Right kidney (tissue), 1 donor: ENCODE data around the gene LRRC15.

Experiments
- DNase-seq: peaks from one replicate; pipeline ENCODE4 v3.0.0-alpha.2; 2016

Gene LRRC15

DNA sequence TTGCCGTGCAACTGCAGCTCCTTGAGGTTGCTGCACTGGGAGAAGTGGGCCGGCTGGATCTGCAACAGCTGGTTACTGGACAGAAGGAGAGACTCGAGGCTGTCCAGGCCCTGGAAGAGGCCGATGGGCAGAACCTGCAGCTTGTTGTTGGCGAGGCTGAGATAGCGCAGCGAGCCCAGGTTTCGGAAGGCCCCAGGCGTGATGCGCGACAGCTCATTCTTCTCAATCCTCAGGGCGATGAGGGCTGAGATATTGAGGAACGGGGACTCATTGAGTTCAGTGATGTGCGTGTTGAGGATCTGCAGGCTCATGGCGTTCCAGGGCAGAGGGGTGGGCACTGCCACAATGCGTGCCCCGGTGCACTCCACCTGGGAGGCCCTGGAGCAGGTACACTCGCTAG, 9.0 kb downstream of the LRRC15 start:
- no peak for DNase-seq

GRCh38 chr3:194357681-194358080, 11.9 kb downstream of the LRRC15 start:
- no peak for DNase-seq

- no peak for DNase-seq
Observed at GRCh38 chr3:194355379-194355778, 14.2 kb downstream of the LRRC15 start.

DNA sequence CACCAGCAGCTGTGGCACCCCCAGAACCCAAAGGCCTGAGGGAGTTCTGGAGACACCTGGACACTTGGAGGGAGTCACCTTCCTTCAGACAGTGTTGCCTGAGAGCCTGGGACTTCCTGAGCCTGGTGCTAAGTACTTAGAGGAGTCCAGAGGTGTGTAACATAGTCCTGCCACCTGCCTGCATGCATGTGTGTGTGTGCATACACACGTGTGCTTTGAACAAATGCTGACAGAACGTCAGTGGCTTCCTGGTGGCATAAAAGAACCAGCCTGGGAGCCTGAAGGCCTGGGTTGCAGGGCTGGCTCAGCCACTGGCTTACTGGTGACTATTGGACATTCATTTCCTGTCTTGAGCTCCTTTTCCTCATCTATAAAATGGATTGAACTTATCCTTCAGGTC, 15.2 kb downstream of the LRRC15 start:
- no peak for DNase-seq

DNA sequence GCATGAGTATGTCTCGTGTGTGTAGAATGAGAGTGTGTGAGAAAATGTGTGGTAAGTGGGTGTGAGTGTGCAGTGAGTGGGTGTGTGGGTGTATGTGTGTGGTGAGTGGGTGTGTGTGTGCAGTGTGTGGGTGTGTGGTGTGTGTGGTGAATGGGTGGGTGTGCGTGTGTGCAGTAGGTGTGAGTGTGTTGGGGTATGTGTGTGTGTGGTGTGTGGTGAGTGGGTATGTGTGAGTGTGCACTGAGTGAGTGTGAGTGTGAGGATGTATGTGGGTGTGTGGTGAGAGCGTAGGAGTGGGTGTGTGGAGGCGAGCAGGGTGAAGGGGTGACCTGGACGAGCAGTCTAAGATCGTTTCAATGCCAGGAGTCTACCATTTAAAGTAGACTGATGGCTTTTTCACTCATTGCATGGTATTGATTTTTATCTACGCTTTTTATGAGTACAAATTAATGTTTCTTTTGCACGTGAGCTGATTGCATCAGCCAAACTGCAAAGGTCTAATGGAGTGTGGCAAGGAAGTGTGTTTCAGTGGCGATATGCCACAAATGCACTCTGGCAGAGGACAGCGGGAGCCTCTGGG, 16.8 kb downstream of the LRRC15 start:
- no peak for DNase-seq

GRCh38 chr3:194351952-194352536, 17.5 kb downstream of the LRRC15 start:
- no peak for DNase-seq

DNA sequence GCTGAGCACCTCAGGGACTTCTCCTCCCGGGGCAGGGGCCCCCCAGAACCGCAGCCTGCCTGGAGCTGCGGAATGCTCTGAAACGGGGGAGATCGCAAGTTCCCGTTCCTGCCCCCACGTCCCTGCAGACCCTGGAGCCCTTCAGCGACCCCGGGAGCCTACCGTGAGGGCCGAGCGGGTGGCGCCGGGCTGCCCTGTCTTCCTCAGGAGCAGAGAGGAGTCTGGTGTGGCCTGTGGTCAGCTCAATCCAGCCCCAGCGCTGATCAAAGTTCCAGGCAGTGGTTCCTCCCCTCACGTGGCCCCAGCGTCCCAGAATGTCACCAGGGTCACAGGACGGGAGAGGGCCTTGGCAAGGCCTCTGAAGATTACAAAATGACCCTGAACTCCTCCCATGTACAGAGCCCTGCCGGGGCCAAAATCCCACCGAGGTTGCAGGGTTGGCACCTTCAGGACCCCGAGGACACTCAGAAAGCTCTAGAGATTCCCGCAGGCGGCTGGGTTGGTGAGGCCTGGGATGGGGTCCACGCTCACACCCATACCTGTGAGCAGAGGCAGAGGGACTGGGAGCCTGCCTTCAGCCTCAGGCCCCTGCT, 18.4 kb downstream of the LRRC15 start, which contains the start of gene CPN2:
CPN2 (minus strand) TSS at position 249 of the 593 bp plus-strand sequence. CDS start 8,626 bp downstream, outside the sequence.
- no peak for DNase-seq

DNA sequence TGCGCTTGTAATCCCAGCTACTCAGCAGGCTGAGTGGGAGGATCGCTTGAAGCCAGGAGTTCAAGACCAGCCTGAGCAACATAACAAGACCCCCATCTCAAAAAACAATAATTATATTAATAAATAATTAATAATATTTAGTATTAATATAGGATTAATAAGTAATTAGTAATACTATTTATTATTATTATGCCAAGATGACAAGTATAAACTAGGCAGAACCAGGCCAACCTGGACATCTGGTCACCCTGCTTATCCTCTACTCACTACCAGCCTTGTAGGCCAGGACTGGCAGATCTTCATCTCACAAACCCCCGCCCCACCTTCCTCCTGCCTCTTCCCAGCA, 18.8 kb downstream of the LRRC15 start:
- DNase-seq, result no peak

DNA sequence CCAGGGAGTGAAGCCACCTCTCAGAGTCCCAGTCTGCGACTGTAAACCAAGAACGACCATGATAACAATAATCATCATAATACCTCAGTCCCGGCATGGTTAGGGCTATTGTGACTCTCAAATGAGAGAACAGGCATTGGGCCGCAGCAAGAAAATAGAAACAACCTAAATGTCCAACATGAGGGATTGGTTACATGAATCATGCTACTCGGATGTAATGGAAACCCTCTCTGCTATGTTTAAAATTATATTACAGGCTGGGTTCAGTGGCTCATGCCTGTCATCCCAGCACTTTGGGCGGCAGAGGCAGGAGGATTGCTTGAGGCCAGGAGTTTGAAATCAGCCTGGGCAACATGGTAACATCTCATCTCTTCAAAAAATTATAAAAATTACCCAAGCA, 21.2 kb downstream of the LRRC15 start:
- no peak for DNase-seq

DNA sequence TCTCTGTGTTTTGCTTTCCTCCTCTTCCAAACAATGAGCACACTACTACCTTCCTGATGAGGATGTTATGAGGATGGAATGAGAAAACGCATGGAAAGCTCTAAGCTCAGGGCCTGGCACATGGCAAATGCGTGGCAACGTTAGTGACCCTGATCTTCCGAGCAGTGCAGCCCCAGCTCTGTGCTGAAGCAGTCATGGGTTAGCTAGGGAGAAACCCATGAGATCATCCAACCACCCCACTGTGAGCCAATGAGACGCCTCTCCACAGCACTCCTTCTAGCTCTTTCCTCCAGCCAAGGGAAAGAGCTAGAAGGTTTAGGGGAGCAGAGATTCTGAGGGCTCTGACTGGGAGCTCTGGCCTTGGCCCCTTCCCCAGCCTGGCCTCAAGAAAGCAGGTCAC, 22.9 kb downstream of the LRRC15 start:
- no peak for DNase-seq

DNA sequence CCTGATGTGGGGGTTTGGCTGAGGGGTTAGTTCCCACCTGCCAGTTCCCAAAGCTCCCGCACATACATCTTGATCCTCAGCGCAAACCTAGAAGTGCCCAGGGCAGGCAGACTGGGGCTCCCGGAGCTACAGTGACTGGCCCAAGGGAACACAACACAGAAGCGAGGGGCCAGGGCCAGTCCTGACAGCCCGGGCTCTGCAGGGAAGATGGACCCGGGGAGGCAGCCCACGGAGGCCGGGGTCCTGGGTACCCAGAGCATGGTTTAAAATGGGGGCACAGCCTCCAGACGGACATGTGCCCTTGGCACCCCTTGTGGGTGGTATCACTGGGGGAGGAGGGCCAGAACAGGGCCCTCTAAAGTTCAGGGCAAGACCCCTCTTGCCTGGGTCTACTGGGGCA, 23.5 kb downstream of the LRRC15 start:
- DNase-seq, result no peak

- DNase-seq, result peak; percentile 55
Observed at GRCh38 chr3:194344012-194344411, 25.5 kb downstream of the LRRC15 start.

GRCh38 chr3:194343561-194343893, 26.0 kb downstream of the LRRC15 start:
- DNase-seq, result no peak

GRCh38 chr3:194342861-194343560, 26.5 kb downstream of the LRRC15 start:
- no peak for DNase-seq

DNA sequence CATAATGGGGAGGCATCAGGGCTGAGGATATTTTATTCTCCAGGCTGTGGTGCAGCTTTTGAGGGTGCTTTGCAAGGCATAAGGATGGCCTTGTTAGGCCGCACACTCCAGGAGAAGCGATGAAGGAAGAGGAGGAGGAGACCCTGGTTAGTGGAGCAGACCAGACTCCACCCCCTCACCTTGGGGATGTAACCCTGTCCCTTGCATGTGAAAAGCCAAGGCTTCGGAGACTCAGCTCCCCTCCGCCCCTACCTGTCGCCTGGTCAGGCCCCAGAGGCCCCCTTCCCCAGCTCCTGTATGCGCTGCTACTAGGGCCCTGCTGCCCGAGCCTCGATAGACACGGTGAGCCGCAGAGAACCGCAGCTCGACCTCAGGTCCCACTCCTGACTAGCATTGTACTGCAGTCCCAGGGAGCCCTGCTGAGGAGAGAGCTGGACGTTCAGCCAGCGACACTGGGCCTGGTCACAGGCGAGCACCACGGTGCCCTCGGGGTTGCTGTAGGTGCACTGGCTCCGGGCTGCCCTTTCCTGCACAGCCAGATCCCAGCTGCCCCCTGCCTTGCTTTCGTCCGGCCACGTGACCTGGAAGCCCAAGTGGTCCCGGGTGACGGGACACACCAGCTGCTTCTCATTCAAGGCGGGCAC, 28.7 kb downstream of the LRRC15 start:
- DNase-seq, result no peak

GRCh38 chr3:194339840-194340239, 29.7 kb downstream of the LRRC15 start:
- DNase-seq, result no peak

- DNase-seq, result no peak
Observed at GRCh38 chr3:194339356-194339755, 30.2 kb downstream of the LRRC15 start.

DNA sequence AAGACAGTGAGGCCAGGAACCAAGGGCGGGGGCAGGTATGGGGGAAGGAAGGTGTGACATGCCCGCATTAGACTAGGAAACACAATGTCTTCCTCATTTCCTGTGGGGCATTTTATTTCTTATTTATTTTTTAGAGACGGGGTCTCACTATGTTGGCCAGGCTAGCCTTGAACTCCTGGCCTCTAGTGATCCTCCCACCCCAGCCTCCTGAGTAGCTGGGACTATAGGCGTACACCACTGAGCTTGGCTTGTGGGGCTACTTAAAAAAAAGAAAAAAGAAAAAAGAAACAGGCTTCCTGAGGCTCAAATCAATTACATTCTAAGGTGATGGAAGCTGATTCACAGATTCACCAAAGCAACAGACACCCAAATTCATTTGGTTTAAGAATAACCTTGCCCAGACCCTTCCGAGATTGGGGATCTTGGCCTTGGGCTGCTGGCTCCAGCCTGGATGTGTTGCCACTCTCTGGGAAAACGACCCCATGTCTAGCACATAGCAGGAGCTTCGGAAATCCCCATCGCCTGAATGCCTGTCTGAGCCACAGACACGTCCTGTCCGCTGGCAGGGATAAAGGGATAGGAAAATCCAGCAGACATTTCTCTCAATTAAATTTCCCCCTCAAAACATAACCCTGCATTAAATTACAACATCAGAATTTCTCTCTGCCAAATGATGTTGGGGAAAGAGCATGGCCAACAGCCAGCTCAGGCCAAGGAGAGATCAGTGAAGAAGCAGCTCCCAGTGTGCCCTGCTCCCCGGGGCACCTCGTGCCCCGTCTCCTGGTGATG, 31.4 kb downstream of the LRRC15 start:
- DNase-seq, result no peak

DNA sequence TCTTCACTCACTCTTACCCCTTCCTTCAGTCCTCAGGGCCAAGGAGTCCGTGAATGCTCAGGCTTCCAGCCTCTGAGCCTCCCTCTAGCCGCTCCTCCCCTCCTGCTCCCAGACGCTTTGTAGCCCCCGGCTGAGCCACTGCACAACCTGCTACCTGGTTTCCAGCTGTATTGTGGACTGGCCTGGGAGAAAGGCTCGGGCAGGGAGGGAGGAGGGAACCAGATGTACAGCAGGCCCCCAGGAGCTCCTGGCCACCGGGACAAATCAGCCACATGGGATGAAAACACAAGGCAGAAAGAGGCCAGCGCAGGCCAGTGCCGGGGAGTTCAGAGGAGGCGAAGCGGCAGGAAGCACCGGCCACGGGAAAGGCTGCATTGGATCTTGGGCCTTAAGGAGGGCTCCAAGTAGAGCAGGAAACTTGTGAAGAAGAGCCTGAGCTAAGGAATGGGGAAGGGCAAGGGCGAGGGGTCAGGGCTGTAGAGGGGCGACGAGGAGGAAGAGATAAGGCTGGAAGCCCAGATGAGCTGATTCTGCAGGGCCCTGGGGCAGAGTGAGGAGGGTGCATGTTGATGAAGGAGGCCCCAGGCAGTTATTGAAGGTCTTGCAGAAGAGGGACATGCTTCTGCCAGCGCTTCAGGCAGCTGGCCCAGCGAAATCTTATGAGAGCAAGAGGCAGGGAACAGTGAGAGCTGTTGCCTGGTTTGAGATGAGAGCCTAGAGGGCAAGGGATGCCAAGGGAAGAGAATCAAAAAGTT, 32.8 kb downstream of the LRRC15 start:
- DNase-seq, result no peak

GRCh38 chr3:194333981-194334320, 35.6 kb downstream of the LRRC15 start:
- DNase-seq, result no peak

DNA sequence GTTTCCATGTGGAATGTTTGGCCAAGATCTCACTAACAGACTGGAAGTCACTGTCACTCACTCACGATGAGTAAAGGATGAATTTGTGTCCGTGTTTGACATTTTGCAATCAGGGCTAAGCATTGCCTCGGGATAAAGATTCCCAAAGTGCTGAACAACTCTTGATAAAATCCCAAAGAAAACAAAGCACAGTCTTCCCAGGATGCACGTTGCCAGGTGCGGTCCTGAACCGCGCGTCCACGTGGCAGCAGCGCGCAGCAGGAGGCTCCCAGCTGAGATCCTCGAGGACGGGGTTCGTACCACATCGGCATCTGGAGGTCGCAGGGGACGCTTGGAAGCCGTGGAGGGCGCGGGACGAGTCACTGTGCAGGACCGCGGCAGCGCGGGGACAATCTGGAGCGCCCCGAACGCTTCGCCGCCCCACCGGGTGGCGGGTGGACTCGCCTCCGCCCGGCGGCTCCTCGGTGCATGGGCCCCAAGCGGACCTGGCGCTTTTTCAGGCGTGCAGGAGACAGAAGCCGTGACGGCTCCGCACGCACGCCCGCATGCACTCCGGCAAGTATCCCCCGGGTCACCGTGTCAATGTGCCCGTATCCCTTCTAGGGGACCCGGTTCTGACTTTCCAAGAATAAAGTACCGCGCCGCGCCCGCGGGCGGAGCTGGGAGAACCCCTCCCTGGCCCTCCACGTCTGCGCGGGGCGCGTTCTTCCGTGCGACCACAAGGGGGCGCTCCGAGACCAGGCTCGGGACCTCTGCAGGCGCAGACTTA, 36.1 kb downstream of the LRRC15 start:
- peak; percentile 96 for DNase-seq
